Vagina (tissue), 2 donors: Measurements from ENCODE around the gene SFI1.

Experiments used
- POLR2A ChIP-seq, 2 donors: fragments of 450-650 bp; IDR thresholded peaks; one replicate each; pipeline ENCODE4 v1.6.1; 2017; ENCODE audit warnings: antibody characterized with exemption in 2 of 2, mild to moderate bottlenecking in 2 of 2, moderate library complexity in 2 of 2
- TF ChIP-seq, protein P1 (sequence below), 3 experiments: fragments of 450-650 bp in 2 of 3; fragments of 200-600 bp in 1 of 3; sonication (generic) in 1 of 3; IDR thresholded peaks; one replicate each; pipeline ENCODE4 v1.5.1; 2017 to 2019; ENCODE audit warnings: antibody characterized with exemption in 3 of 3, mild to moderate bottlenecking in 2 of 3, moderate library complexity in 2 of 3

DNA sequence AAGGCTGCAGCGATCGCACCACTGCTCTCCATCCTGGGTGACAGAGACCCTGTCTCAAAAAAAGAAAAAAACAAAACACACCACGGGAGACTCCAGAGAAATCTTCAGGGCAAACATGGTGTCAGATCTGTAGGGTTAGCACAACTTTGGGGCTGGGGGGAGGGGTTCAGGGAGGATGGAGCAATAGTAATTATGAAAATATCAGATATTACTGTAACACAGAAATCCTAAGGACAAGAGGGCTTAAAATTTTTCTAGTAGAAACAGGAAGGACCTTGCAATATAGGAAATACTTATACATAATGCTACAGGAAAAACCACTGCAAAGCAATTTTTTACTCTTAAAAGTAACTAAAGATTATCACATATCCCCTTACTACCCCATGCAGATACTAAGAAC lies 20.5 kb upstream of the SFI1 start:
- TF ChIP-seq, protein P1, sequence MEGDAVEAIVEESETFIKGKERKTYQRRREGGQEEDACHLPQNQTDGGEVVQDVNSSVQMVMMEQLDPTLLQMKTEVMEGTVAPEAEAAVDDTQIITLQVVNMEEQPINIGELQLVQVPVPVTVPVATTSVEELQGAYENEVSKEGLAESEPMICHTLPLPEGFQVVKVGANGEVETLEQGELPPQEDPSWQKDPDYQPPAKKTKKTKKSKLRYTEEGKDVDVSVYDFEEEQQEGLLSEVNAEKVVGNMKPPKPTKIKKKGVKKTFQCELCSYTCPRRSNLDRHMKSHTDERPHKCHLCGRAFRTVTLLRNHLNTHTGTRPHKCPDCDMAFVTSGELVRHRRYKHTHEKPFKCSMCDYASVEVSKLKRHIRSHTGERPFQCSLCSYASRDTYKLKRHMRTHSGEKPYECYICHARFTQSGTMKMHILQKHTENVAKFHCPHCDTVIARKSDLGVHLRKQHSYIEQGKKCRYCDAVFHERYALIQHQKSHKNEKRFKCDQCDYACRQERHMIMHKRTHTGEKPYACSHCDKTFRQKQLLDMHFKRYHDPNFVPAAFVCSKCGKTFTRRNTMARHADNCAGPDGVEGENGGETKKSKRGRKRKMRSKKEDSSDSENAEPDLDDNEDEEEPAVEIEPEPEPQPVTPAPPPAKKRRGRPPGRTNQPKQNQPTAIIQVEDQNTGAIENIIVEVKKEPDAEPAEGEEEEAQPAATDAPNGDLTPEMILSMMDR (IDR thresholded peaks at IDR 0.05): no peak
- no peak for TF ChIP-seq POLR2A (IDR thresholded peaks at IDR 0.05)
